NCI-H1694 treated with DMSO at 0.1 percent for 48 hours (cell line): ENCODE results near the gene TRIM14.
"Not testable (repeated sequence)": the region's sequence is repeated elsewhere in the genome, so short reads cannot be mapped to it uniquely, and the experiment has no call there.

Experiments
- DNase-seq: peaks from one replicate; lab custom pipeline; 2025; lab: John Stamatoyannopoulos, UW

Gene TRIM14

DNA sequence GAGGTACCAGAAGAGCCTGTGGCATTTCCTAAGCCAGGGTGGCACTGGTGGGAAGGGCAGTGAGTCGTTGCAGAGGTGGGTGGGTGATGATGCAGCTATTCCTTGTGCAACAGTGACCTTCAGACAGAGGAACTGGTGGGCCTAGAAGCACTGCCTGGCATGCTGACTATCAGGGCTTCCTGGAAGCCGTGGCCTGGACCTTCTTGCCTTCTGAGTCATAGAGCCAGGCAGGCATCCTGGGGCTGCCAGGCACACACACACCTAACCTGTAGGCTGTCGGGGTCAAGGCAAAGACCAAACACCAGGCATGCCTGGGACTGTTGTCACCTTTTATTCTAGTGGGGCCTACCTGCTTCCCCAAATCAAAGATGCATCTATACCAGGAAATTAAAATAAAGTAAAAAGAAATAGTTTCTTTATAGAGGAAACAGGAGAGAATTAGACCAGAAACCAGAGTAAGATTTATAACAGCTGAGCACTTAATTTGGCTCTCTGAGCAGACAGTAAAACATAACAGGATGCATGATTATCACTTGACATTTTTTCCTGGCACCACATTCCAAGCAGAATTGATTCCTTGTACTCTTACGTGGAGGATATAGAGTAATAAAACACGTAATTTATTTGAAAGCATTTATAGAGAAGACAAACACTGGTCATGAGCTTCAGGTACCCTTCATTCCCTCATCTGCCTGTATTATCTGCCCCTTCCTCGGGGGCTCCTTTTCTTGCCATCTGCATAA lies 37.4 kb downstream of the TRIM14 start:
- no peak for DNase-seq

DNA sequence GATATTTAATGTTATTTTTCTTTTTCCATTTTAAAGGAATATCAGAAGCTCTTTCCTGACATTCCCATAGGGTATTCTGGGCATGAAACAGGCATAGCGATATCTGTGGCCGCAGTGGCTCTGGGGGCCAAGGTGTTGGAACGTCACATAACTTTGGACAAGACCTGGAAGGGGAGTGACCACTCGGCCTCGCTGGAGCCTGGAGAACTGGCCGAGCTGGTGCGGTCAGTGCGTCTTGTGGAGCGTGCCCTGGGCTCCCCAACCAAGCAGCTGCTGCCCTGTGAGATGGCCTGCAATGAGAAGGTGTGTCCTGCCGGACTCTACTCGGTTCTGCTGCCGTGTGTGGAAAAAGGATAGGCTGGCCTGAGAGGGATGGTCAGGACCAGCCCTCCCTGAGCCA lies 38.2 kb downstream of the TRIM14 start:
- DNase-seq = no peak

DNA sequence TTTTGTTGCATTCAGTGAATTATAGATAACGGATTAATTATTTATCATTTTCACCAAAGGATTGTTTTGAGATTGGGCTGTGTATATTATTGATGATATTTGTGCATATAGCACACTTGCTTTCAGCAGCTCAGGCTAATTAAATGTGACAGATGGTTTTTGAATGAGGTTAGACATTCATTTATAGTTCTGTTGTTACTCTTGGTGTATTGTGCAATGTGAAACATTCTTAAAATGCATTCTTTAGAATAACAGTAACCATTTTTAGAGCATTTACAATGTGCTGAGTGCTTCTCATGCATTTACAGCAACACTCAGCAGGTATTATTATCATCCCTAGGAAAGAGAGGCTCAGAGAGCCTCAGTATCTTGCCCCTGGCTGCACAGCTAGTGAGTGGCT lies 38.7 kb downstream of the TRIM14 start:
- no peak for DNase-seq

DNA sequence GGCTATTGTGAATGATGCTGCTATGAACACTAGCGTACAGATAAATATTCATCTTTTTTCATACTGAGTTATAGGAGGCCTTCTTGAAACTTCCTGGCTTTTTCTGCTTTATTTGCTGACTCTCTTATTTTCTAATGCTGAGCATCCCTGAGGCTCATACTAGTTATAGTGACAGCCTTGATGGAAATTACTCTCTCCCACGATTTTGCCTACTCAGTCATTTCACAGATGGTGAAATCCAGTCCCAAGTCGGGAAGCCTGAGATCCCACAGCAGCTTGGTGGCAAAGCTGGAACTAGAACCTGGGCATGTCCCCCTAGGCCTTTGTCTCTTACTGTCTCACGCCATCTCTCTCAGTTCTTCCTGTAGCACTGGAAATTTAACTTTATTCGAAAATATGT lies 40.1 kb downstream of the TRIM14 start:
- no peak for DNase-seq

DNA sequence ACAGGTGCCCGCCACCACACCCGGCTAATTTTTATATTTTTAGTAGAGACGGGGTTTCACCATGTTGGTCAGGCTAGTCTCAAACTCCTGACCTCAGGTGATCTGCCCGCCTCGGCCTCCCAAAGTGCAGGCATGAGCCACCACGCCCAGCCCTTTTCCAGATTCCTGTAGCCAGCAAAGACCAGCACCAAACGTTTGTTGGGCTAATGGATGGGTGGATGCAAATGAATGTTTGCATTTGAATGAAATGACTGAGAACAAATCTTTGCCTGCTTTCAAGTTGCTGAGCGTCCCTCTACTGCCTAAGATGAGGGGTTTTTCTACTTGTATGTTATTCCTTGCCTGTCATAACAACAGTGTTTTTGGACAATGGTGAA lies 42.5 kb downstream of the TRIM14 start:
- not testable (repeated sequence) for DNase-seq

DNA sequence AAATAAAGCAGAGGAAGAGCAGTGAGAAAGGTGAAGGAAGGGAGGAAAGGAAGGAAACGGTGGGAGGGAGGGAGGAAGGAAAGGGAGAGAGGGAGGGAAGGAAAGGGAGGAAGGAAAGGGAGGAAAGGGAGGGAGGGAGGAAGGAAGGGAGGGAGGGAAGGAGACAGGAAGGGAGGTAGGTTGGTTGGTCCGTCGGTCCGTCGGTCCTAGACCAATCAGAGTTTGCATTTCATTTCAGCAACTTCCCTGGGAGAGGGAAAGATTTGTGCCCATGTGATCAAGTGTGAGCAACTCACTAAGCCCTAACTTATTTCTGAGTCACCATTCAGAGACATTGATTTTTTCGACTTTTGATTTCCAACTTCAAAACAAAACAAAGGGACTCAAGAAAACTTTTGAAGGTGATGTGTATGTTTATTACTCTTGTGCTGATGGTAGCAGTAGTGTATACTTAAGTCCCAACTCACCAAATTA lies 43.7 kb downstream of the TRIM14 start:
- DNase-seq = no peak

DNA sequence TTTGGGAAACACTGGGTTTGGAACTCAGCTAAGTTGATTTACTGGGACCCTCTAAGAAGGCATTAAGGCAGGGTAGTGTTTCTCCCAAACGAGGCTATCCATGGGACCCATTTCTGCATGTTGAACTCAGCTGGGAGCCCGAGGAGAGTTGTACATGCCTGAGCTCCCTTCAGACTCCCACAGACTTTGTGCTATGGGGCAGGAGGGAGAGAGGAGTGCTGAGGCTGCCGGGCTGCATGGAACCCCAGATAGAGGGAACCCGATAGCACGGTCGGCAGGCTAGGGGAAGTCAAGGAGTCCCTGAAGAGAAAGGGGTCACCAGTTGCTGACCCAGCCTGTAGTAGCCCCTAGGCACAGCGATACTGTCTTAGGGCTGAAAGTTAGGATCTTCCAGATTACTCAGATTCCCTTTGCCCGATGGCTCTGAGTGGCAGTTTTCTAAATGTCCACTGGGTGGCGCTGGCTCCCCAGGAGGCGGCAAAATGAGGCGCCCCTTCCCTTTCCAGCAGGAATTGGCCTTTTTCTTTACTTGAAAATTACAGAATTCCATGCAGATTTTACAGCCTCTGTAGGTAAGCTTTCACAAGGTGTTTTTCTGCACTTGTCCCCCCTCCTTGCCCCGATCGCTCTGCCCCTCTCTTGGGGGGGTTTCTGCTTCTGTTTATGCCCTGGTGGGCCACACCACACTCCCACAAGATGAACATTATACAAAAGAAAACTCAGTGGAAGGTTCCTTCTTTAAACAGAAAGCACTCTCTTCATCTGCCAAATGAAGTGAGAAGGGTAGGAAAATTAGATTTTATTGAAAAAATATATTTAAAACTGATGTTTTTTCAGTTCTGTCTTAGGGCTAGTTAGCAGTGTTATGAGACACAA lies 44.7 kb downstream of the TRIM14 start:
- peak; percentile 44 for DNase-seq

DNA sequence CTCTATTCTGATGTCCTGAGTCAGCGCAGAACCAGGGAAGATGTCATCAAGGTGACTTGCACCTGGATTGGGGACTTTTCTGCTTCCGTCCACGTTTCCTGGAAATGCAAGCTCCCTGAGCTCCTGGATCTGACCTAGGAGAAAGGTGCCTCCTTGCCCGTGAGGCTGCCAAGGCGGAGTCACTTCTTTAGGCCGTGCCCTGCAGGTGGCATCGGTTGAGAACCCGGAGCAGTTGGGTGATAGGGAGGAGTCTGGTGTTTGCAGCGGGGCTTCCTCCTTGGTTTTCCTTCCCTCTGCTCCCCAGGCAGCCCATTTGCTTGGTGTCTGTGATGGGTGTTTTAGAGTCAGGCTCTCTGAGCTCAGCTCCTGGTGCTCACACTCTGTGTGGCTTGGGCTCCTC lies 47.3 kb downstream of the TRIM14 start:
- no peak for DNase-seq

DNA sequence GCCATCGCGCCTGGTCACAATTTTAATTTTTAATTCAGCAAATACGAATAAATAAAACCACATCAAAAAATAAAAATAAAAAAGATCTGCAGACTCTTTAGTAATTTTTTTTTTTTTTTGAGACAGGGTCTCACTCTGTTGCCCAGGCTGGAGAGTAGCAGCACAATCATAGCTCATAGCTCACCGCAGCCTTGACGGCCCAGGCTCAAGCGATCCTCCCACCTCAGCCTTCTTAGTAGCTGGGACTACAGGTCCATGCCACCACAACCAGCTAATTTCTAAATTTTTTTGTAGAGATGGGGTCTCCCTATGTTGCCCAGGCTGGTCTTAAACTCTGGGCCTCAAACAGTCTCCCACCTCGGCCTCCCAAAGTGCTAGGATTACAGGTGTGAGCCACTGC lies 48.3 kb downstream of the TRIM14 start:
- no peak for DNase-seq

DNA sequence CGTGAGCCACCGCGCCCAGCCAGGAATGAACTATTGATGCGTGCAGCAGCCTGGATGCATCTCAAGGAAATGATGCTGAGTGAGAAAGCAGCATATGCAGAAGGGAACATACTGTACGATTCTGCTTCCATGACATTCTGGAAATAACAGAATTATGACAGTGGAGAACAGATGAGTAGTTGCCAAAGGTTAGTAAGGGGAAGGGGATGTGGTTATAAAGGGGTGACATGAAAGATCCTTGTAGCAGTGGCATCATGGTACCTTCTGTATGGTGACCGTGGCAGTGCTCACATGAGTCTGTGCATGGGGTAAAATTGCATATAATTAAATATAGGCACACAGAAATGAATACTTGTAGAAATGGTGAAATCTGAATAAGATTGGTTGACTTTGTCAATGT lies 49.5 kb downstream of the TRIM14 start:
- no peak for DNase-seq

DNA sequence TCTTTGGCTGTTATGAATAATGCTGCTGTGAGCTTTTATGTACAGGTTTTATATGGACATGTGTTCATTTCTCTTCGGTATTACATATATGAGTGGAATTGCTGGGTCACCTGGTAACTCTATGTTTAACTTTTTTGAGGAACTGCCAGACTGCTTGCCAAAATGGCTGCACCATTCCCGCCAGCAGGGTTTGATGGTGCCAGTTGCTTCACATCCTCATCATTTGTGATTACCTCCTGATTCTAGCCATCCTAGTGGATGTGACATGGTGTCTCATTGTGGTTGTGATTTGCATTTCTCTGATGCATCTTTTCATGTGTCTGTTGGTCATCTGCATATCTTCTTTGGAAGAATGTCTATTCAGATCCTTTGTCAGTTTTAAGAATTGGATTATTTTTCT lies 51.8 kb downstream of the TRIM14 start:
- no peak for DNase-seq

DNA sequence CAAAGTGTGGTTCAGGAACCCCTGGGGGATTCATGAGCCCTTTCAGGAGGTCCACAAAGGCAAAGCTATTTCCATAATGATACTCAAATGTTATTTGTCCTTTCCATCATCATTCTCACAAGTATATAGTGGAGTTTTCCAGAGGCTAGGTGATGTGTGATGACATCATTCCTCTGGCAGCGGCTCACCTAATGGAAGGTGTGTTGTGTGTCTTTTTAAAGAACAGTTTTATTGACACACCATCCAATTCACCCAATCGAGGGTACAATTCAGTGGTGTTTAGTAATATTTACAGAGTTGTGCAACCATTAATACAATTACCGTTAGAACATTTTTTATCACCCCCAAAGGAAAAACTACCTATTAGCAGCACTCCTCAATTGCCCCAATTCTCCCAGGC lies 52.8 kb downstream of the TRIM14 start:
- DNase-seq = no peak

DNA sequence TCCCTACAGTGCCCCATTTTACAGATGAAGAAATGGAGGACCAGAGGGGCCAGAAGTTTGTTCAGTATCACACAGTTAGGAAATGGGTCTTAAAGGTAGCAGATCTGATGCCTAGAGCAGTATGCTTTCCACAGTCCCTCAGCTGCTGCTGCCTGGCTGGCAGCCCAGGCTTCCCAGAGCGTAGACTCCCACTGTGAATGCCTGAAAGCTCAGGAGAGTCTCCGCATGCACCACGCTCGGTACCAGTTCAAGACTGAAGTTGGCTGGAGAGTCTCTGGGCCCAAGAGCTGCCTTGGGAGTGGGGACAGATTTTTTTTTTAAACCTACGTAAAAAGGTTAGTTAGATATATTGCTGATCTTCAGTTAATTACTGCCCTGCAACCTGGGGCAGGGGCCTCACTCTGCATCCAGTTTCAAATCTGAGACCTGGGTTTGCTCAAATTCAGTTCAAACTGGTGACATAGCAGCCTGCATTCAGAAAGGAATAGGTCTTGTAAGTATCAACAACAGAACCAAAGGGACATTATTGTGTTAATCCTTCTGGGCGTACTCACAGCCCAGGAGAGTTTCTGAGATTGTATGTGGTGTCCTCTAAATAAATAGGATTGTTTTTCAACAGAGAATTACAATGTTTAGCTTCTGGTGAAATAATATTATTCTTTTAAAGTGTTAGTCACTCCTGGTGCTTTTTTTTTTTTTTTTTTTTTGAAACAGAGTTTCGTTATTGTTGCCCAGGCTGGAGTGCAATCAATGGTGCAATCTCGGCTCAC lies 54.2 kb downstream of the TRIM14 start:
- DNase-seq = no peak

DNA sequence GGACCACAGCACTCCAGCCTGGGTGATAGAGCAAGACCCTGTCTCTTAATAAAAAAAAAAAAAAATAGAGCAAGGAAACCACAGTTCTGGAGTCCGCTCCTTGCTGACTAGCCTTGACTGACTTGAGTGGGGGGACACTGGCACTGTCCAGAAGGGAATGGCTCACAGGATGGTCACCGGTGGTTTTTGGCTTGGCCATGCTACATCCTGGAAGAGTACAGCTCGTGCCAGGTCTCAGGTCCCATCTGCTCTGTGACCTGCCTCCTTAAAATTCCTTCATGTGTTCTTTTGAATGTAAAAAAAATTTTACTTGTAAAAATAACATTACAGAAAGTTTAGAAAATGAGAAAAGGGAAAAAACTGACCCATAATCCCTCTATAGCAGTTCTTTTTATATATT lies 56.9 kb downstream of the TRIM14 start:
- no peak for DNase-seq

DNA sequence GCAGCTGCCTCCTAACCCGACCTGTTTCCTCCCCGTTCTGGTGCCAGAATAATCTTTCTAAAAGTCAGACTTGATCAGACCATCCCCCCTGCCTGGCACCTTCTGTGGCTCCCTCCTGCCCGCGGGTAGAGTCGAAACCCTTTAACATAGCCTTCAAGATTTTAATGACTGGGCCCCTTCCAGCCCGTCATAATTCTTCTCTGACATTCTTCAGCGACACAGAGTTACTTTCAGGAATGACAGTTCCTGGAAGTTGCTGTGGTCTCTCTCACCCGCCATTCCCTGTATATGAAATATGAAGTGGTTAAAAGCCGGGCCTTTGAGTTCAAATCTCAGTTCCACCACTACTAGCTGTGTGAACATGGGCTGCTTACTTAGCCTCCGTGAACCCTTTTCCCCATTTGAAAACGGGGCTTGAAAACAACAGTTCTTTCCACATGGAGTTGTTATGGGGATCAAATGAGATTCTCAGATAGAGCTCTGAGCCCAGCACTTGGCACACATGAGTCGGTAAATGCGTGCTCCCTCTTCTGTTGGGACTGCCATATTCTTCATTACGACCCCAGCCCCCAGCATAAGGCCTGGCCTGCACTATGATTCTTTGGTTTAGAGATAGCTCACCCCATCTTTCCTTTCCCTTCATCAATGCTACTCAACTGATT lies 61.8 kb downstream of the TRIM14 start:
- DNase-seq = no peak

DNA sequence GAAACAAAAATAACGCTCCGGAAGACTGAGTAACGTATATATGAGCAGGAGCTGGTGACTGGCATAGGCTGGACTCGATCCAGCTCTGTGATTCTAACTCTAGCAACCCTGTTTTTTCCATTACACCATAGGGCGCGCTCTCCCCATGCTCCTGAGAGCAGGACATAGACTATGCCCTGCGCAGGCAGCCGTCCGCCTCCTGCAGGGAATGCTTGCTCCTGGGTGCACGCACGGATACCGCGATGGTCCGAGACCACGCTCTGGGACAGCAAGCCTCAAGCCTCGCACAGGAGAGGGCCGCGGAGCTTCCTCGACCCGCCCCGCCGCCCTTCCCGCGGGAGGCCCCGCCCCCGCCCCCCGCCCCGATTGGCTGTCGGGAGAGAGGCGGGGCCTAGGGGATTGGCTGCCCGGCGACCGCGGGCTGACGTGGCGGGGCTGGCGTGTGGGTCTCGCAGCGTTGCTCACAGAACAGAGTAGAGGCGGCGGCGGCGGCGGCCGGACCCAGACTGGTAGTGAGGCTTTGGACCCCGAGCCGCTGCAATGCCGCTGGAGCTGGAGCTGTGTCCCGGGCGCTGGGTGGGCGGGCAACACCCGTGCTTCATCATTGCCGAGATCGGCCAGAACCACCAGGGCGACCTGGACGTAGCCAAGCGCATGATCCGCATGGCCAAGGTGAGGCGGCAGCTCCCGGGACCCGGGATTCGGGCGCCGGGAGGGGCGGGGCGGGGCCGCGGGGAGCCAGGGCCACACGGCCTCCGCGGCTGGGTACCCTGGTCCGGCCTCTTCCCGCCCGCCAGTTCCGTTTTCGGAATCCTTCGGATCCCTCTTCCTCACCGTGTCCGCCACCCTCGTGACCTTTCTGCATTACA lies 62.5 kb downstream of the TRIM14 start, which contains the start of gene NANS:
Gene NANS (plus strand): TSS at position 464 of the 869 bp plus-strand sequence. CDS start 77 bp downstream, at position 541.
- DNase-seq = peak; percentile 84

DNA sequence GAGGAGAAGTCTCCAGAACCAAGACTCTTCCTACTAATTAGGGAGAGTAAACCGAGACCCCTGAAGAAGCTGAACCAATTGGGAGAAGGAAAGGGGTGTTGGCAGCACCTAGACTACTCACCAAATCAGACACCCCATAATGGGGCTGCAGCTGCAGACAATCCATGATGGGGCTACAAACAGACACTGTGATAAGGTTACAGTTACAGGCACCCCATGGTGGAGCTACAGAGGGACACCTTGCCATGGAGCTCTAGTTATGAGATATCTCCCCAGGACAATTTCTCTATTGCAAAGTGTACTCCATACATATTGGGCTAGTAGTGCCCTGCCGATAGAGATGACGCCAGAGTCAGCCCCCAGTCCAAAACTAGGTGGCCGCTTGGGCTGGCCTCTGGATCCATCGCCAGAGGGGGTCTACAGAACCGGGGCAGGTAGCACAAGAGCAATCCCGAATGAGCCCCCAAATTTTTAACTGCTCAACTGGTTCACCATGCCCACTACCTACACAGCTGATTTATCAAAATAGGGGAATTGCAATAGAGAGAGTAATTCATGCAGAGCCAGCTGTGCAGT lies 64.6 kb downstream of the TRIM14 start:
- no peak for DNase-seq

DNA sequence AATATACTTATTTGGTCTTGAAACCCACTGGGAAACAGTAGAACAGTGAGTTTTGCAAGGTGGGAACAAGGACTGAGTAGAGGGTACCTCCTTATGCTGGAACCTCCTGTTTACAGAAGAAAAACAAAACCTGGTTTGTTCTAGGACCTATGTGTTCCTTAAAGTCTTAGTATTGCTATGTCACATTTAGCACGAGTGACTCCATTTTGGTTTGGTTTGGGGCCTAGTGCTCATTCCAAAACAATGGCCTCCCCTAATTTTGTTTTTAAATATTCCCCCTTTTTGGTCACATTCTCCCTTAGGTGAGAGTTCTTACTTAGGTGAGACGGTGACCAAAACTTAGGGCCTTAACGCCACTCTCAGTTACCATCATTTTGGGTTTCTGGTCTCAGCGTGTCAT lies 68.7 kb downstream of the TRIM14 start:
- no peak for DNase-seq

DNA sequence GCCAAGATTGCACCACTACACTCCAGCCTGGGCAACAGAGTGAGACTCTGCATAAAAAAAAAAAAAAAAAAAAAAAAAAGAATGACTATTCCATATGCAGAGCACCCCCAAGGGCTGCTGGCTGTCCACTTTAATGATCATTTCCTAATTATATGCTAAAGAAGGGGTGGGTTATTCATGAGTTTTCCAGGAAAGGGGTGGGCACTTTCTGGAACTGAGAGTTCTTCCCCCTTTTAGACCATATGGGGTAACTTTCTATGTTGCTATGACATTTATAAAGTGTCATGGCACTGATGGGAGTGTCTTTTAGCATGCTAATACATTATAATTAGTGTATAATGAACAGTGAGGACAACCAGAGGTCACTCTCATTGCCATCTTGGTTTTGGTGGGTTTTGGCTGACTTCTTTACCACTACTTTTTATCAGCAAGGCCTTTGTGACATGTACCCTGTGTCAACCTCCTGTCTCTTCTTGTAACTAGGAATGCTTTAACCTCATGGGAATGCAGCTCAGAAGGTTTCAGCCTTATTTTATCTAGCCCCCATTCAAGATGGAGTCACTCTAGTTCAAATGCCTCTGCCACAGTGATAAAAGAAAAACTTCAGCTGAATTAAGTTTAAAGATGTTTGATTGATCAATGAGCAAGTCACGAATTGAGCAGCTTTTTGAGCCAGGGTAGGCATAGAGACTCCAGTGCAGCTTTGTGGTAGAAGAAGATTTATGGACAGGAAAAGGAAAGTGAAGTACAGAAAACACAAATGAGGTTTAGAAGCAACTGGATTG lies 69.5 kb downstream of the TRIM14 start:
- no peak for DNase-seq

DNA sequence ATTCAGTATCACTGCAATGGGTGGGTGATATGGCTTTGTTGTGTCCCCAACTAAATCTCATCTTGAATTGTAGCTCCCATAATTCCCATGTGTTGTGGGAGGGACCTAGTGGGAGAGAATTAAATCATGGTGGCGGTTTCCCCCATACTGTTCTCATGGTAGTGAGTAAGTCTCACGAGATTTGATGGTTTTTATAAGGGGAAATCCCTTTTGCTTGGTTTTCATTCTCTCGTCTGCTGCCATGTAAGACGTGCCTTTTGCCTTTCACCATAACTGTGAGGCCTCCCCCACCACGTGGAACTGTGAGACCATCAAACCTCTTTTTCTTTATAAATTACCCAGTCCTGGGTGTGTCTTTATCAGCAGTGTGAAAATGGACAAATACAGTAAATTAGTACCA lies 72.0 kb downstream of the TRIM14 start:
- DNase-seq = no peak
